GM15510 (cell line): ENCODE measurements around the gene PRKAG3.

ENCODE experiments used
- POLR2A ChIP-seq: IDR thresholded peaks from 3 replicates; pipeline ENCODE4 v1.6.1; 2011; ENCODE audit warnings: borderline replicate concordance; ENCODE audit not compliant: insufficient read length; ENCODE audit errors: extremely low read depth

PRKAG3 gene

DNA sequence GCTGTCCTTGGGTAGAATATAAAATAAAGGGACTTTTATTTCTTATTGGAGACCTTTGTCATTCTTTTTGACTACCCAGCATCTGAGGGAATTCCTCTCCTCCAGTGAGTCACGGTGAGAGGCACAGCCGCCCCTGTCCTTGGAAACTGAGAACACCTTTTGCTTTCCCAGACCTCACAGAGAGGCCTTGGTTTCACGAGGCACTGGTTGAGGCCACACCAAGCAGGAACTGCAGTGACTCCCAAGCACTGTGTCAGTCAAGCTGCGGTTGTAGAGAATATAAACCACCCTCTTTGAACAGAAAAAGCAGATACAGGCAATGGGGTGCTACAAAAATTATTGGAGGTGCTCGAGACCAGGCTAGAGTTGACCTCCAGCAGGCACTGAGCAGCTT is 16.4 kb downstream of the PRKAG3 start:
- no peak for TF ChIP-seq POLR2A

DNA sequence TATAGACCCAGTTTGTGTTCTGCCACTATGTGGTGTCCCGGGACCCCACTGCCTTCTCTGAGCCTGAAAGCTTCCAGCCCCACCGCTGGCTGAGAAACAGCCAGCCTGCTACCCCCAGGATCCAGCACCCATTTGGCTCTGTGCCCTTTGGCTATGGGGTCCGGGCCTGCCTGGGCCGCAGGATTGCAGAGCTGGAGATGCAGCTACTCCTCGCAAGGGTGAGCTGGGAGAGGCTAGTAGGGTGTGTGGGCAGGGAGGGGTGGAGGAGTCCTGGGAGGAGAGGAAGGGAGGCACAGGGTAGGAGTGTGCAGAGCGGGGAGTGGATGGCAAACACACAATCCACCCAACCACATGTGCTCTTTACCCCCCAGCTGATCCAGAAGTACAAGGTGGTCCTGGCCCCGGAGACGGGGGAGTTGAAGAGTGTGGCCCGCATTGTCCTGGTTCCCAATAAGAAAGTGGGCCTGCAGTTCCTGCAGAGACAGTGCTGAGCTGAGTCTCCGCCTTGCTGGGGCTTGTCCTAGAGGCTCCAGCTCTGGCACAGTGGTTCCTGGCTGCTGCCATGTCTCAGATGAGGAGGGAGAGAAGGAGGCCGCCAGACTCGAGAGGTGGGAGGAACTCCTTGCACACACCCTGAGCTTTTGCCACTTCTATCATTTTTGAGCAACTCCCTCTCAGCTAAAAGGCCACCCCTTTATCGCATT is 16.9 kb downstream of the PRKAG3 start:
- TF ChIP-seq POLR2A, result no peak

DNA sequence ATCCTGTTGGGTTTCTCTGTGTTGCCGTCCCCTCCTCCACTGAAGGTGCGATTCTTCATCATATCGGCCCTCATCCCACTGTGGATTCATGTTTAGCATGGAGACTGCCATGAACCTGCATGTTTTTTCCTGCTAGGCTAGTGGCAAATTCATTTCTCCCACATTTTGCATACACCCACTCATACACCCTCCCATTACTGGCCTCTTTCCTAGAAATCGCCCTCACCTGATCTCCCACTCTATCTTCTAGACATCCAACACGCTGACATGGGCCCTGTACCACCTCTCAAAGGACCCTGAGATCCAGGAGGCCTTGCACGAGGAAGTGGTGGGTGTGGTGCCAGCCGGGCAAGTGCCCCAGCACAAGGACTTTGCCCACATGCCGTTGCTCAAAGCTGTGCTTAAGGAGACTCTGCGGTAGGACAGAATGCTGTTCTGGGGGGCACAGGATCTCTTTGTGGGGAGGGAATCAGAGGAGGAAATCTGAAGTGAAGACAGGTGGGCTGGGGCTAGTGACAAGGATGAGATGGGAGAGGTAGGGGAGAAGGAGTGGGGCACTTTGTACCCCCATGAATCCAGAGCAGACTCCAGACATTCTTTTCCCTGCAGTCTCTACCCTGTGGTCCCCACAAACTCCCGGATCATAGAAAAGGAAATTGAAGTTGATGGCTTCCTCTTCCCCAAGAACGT is 17.7 kb downstream of the PRKAG3 start:
- no peak for TF ChIP-seq POLR2A

DNA sequence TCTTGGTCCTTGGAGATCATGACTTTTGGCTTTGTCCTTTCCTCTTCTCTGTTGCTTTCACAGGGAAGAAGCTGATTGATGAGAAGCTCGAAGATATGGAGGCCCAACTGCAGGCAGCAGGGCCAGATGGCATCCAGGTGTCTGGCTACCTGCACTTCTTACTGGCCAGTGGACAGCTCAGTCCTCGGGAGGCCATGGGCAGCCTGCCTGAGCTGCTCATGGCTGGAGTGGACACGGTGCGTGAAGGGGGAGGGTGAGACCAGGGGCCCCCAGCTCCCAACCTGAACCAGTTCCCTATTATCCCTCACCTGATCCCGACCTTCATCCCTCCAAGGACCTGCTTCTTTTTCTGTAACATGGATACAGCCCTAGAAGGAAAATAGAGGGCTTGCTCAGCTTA is 18.7 kb downstream of the PRKAG3 start:
- TF ChIP-seq POLR2A, result no peak

DNA sequence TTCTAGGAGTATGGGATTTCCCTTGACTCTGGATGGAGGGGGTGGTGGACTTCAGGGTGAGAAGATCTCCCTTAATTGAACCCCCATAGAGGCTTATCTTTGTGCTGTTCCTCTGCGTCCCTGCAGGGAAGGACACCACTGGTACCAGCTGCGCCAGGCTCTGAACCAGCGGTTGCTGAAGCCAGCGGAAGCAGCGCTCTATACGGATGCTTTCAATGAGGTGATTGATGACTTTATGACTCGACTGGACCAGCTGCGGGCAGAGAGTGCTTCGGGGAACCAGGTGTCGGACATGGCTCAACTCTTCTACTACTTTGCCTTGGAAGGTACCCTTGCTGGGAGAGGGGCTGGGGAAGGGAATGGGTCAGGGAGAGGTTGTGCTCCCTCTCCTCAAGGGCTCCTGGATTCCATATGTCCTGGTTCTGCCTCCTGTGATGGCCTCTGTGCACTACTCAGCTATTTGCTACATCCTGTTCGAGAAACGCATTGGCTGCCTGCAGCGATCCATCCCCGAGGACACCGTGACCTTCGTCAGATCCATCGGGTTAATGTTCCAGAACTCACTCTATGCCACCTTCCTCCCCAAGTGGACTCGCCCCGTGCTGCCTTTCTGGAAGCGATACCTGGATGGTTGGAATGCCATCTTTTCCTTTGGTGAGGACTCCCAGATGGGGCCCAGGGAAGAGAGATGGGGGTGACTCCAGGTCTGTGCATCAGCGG is 19.3 kb downstream of the PRKAG3 start:
- TF ChIP-seq POLR2A, result no peak

DNA sequence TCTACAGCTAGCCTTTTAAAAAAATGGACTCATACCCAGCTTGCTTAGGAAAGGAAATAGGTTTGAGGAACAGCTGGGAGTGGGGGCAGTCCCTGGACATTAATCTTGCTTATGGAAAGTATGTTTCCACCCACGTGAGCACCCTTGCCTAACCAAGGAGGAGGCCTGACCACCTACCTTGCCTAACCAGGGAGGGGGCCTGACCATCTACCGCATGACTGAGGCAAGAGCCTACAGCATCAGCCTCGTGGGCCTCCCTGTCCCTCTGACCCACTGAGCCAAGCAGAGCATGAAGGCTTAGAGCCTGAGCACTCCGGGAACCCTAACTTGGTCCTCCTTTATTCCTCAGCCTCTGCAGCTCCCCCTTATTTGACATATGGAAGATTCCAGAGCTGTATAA is 20.2 kb downstream of the PRKAG3 start:
- no peak for TF ChIP-seq POLR2A

DNA sequence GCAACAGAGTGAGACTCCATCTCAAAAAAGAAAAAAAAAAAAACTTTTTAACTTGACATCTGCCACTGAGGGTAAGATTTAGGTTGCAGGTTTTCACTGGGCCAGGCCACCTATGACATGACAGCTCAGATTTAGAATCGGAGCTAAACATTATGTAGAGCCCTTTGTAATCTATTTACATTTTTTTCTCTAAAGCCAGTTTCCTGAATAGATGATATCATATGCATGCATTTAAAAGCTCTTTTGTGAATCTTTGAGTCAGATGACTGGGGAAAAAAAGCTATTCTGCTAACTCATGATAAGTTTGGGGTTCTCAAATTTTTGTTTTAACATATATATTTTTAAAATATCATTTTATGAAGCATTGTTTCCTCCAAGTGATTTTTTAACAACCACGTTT is 21.3 kb downstream of the PRKAG3 start:
- no peak for TF ChIP-seq POLR2A

DNA sequence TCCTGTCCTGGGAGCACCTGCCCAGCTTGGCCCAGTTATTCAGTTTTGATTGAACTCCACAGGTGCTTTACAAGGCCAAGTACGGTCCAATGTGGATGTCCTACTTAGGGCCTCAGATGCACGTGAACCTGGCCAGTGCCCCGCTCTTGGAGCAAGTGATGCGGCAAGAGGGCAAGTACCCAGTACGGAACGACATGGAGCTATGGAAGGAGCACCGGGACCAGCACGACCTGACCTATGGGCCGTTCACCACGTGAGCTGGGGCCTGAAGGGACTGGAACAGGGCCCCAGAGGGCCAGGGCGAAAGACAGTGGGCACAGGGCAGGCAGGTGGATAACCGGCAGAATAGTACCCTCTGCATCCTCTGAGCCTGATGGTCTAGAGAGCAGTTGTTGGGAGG is 22.1 kb downstream of the PRKAG3 start:
- TF ChIP-seq POLR2A, result no peak

DNA sequence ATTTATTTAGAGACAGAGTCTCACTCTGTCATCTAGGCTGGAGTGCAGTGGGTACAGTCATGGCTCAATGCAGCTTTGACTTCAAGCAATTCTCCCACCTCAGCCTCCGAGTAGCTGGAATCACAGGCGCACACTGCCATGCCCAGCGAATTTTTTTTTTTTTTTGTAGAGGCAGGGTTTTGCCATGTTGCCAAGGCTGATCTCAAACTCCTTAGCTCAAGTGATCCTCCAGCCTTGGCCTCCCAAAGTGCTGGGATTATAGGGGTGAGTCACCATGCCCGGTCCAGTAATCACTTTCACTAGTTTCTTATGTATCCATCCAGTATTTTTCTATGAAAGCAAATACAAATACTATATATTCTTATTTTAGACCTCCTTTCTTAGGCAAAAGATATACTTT is 24.0 kb downstream of the PRKAG3 start:
- no peak for TF ChIP-seq POLR2A

DNA sequence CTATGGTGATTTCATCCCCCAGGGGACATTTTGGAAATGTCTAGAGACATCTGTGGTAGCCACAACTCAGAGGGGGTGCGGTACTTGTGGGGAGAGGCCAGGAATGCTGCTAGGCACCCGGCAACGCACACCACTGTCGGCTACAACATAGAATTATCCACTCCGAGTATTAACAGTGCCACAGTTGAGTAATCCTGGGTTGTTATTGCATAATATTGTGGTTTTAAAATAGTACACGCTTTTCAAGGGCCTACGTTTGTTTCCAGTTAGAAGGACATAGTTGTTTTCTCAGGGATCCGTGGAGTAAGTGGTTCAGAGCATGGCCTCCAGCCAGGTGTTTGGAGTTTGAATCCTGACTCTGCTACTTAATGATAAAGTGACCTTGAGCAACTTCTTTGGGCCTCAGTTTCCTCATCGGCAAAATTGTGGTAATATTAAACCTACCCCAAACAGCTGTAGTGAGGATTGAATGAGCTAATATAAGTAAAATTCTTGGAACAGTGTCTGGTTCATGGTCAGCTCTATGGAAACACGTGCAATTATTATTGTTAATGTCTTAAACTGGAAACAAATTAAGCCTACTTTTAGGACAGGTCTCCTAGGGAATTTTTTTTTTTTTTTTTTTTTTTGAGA is 25.1 kb downstream of the PRKAG3 start:
- no peak for TF ChIP-seq POLR2A

DNA sequence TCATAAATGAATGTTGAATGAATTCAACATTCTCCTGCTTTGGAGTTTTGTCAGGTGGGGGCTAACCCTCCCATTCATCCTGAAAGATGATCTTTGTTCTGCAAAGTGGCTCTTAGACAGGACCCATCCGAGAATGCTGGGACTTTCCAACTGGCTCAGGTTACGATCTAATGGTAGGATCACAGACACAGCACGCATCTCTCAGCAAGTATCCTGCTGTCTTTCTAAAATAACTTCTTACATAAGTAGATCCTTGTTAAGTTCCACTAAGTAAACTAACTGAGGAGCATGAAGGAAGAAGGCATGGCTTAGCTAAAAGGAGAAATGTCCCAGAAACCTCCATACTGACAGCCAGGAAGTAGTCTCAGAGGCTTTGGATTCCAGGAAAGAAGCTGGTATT is 26.0 kb downstream of the PRKAG3 start:
- no peak for TF ChIP-seq POLR2A

DNA sequence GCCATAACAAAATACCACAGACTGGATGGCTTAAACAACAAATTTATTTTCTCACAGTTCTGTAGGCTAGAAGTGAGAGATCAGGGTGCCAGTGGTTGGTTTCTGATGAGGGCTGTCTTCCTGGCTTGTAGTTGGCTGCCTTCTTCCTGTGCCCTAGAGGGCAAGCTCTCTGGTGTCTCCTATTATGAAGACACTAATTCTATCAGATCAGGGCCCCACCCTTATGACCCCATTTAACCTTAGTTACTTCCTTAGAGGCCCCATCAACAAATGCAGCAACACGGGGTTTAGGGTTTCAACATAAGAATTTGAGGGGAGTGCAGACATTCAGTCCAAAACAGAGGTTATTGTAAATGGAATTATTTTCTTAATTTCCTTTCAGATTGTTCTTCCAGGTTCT is 26.8 kb downstream of the PRKAG3 start:
- TF ChIP-seq POLR2A, result no peak

DNA sequence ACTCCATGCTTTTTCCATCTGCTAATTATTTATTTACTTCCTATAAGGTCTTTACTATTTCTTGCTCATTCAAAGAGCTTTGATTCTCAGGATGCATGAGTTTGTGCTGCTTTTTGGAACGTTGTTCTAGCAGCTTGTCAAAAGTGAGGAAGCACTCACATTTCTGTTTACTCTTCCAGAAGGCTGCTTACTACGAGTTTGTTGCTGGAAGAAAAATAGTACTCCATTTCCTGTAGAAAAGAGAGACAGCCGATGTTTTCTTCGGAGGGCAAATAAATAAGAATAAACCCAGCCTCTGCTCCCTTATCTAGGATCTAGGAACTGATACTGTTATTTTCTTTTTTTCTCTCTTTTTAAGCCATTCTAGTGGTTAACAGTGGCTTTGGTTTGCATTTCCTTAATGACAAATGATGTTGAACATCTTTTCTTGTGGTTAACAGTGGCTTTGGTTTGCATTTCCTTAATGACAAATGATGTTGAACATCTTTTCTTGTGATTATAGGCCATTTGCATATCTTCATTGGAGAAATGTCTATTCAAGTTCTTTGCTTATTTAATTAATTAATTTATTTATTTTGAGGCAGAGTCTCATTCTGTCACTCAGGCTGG is 29.1 kb downstream of the PRKAG3 start:
- no peak for TF ChIP-seq POLR2A

DNA sequence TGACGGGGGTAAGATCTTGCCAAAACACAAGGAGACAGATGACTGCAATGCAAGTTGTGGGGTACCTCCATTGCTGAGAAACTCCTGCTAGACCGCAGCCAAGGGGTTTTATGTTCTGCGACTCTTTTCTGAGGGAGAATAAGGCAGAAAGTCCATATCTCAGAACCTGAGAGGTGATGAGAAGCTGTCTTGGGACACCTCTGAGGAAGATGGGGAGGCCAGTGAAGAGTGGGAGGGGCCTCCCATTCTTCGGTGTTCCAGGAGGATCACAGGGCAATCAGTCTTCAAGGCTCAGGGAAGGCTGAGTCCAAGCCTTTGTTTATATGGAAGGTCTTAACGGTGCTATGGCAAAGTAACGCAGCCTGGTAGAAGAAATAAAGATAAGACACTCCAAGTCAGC is 31.6 kb downstream of the PRKAG3 start:
- no peak for TF ChIP-seq POLR2A
